Upper lobe of right lung (tissue), 1 donor: ENCODE data around the gene ZBTB7A. TPM values are rescaled to one million over a fixed set of nuclear protein-coding genes. Genes with fewer than 3 reads are reported as not detected.
"Not testable (repeated sequence)": the region's sequence is repeated elsewhere in the genome, so short reads cannot be mapped to it uniquely, and the experiment has no call there.

ENCODE experiments used
- ATAC-seq: fragments of 200-7000 bp; cut with Tn5 transposase; one replicate; pipeline ENCODE4 v1.9.1; 2020; ENCODE audit warnings: mild to moderate bottlenecking, moderate library complexity
- DNase-seq: peaks from one replicate; pipeline ENCODE4 v3.0.0-alpha.2; 2020
- H3K27ac ChIP-seq: fragments of 200-600 bp; one replicate; pipeline ENCODE4 v1.8.0; 2022
- H3K27me3 ChIP-seq: fragments of 200-600 bp; one replicate; pipeline ENCODE4 v1.8.0; 2022; ENCODE audit warnings: mild to moderate bottlenecking
- H3K36me3 ChIP-seq: fragments of 200-600 bp; one replicate; pipeline ENCODE4 v1.8.0; 2022
- H3K4me1 ChIP-seq: fragments of 200-600 bp; one replicate; pipeline ENCODE4 v1.8.0; 2022
- H3K4me3 ChIP-seq: fragments of 200-600 bp; one replicate; pipeline ENCODE4 v1.8.0; 2022; ENCODE audit warnings: mild to moderate bottlenecking
- H3K9me3 ChIP-seq: fragments of 200-600 bp; one replicate; pipeline ENCODE4 v1.8.0; 2022
- intact Hi-C: fragments of 100-400 bp; cut with DNase I; formaldehyde crosslinking; loops from one replicate; pipeline ENCODE4 v1.11.0; 2022
- total RNA-seq: library from RNA; stranded (reverse); fragmentation: NEBNext Ultra II Directional; extraction: Animal tissue kit (Norgen Biotek cat#: 25700); gene quantifications from one replicate; pipeline ENCODE4 v1.2.1, GENCODE V29; 2021
- TF ChIP-seq, protein P1 (sequence below): fragments of 200-600 bp; IDR thresholded peaks from one replicate; pipeline ENCODE4 v1.8.0; 2022; ENCODE audit warnings: antibody characterized with exemption
- donor health status: DM: no; HTN: yes; CAD: no; lungs with severe emphysema.

ZBTB7A gene
- total RNA-seq, 1 donor from 2014 or later: 54.3 TPM

DNA sequence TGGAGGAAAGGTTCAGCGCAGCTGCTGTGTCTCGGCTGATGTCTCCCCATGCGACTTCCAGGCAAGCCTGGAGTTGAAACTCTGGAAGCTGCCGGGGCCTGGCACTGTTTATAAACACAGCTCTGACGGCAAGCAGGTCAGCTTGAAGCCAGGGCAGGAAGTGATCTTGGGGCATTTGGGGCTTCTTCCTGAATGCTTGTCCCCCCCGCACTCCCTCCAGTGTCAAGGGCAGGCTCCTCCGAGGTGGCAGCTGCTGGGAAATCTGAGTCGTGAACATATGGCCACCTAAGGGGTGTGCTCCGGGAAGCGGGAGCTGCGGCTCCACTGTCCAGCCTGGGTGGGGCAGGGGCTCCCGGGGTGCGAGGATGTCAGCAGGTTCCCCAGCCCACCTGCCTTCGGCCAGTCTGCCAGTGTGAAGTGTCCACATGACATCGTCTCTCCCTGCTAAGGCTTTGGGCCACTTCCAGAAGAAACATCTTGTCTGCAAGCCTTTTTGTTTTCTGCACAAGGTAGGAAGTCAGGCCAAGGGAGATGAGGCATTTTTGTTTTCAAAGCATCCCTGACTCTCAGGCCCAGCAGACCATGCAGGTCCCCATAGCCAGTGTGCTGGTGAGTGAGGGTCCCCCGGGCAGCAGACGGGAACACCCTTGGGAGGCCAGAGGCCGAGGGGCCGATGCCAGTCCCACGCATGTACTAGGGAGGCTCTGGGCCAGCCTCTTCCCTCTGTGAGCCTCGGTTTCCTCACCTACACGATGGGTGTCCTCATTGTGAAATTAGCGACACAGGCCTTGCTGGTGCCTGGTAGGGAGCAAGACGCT lies 56.5 kb downstream of the ZBTB7A start:
- ATAC-seq (no peak), DNase-seq (no peak)
- intact Hi-C loops: no loop called here
- H3K4me1 ChIP-seq: peaks cover 39% of the 10 kb centered on the region
- no peaks in the 10 kb centered on the region for H3K27me3 ChIP-seq
- no peak overlapping the region for H3K4me3 ChIP-seq
- H3K36me3 ChIP-seq: peaks cover 19% of the 10 kb centered on the region
- no peaks in the 10 kb centered on the region for H3K9me3 ChIP-seq
- TF ChIP-seq, protein P1, sequence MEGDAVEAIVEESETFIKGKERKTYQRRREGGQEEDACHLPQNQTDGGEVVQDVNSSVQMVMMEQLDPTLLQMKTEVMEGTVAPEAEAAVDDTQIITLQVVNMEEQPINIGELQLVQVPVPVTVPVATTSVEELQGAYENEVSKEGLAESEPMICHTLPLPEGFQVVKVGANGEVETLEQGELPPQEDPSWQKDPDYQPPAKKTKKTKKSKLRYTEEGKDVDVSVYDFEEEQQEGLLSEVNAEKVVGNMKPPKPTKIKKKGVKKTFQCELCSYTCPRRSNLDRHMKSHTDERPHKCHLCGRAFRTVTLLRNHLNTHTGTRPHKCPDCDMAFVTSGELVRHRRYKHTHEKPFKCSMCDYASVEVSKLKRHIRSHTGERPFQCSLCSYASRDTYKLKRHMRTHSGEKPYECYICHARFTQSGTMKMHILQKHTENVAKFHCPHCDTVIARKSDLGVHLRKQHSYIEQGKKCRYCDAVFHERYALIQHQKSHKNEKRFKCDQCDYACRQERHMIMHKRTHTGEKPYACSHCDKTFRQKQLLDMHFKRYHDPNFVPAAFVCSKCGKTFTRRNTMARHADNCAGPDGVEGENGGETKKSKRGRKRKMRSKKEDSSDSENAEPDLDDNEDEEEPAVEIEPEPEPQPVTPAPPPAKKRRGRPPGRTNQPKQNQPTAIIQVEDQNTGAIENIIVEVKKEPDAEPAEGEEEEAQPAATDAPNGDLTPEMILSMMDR: no peak
- no peak overlapping the region for H3K27ac ChIP-seq

DNA sequence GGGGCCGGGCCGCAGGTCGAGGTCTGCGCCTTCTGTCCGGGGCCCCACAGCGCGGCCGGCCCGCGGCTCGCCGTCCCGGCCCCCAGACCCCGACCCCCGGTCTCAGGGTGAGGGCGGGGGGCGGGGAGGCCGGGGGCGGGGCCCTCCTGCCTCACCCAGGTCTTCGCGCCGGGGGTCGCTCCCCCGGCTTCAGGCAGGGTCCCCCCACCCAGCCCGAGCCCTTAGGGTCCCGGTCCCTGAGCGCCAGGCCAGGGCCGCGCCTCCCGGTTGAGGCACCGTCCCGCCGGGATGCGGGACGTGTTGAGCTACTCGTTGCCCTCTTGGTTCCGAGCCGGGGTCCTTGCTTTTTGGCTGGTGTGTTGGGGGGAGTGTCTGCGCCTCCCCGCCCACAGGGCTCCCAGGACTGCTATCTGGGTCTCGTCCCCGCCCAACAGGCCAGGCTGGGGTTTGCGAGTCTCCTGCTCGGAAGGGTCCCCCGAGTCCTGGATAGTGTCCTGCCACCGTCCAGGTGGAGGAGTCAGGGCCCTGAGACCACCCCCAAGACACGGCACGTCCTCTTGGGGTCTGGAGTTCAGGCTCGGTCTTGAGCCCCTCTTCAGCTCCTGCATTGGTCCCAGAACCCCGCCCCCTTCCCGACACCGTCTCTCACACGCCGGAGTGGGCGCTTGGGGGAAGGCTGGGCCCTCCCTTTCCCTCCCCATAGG lies 58.7 kb downstream of the ZBTB7A start:
- H3K27ac ChIP-seq: peak overlapping the region; percentile 81
- H3K4me1 ChIP-seq: peaks cover 33% of the 10 kb centered on the region
- H3K36me3 ChIP-seq: peaks cover 2% of the 10 kb centered on the region
- DNase-seq (peak; percentile 69), ATAC-seq (peak; percentile 1)
- peak overlapping the region; percentile 93 for H3K4me3 ChIP-seq
- no peaks in the 10 kb centered on the region for H3K27me3 ChIP-seq
- H3K9me3 ChIP-seq: no peaks in the 10 kb centered on the region
- TF ChIP-seq, protein P1: no peak
- intact Hi-C loops: no loop called here

DNA sequence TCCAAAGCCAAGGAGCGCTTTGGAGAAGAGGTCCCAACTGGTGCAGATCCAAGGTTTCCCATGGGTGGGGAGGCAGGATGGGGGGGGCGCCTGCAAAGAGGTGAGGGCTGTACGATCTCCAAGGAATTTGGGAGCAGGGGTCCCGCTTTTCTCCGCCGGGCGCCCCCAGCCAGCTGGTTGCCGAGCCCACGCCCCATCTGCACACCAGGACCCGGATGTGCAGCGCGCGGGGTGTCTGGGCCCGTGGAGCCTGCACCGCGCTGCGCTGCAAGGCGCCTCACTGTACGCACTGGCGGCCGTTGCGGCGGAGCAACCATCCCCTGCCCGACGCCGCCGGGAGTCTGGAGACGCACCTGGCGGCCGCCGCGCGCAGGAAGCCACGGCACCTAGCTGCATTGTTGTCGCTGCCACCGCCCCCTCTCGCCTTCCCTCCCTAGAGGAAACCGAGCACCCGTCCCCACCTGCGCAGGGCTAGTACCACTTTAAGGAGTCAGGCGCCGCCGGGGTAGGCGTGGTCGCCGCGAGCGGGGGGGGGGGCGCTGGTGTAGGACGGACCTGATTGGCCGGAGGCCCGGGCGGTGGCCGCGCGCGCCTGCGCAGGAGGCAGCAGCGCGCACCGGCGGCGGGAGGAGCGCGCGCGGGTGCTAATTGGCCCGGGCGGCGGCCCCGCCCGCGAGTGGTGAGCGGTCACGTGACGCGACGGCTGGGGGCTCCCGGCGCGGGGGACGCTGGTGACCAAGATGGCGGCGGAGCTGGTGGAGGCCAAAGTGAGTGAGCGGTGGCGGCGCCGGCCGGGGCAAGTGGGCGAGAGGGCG lies 59.5 kb downstream of the ZBTB7A start, which contains the start of gene PIAS4:
Gene PIAS4 (plus strand): TSS at position 716 of the 815 bp plus-strand sequence. CDS start 25 bp downstream, at position 741.
- peak; percentile 98 for DNase-seq
- Histone ChIP-seq H3K27ac (peak within 1 kb of the TSS; percentile 81), H3K9me3 (no peaks in the 10 kb centered on the region), H3K36me3 (no peaks in the 10 kb centered on the region), H3K27me3 (no peaks in the 10 kb centered on the region), H3K4me3 (peak within 1 kb of the TSS; percentile 93), H3K4me1 (peaks cover 33% of the 10 kb centered on the region)
- TF ChIP-seq, protein P1: no peak
- intact Hi-C loops: no loop called here
- ATAC-seq: peak; percentile 96

DNA sequence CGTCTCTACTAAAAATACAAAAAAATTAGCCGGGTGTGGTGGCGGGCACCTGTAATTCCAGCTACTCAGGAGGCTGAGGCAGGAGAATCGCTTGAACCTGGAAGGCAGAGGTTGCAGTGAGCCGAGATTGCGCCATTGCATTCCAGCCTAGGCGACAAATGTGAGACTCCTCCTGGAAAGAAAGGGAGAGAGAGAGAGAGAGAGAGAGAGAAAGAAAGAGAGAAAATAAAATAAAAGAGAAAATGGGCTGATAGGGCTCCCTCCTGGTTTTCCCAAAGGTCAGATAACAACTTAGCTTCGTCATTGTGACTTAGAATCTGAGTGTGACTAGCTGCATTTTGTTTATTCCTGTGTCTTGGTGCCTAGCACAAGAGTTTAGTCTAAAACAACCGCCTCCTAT lies 61.3 kb downstream of the ZBTB7A start:
- H3K36me3 ChIP-seq, H3K9me3 ChIP-seq, intact Hi-C loops, H3K27me3 ChIP-seq, H3K4me3 ChIP-seq, DNase-seq, H3K27ac ChIP-seq, ATAC-seq: not testable (repeated sequence)
- peaks cover 24% of the 10 kb centered on the region for H3K4me1 ChIP-seq

DNA sequence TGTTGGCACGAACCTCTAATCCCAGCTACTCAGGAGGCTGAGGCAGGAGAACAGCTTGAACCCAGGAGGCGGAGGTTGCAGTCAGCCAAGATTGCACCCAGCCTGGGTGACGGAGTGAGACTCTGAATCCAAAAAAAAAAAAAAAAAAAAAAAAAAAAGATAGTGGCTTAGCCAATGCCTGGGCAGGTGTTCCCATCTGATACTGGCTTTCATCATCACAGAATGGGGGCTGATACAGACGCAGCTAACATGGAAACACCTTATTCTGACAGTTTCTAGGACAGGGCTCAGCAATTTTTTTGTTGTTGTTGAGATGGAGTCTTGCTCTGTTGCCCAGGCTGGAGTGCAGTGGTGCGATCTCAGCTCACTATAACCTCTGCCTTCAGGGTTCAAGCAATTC lies 65.9 kb downstream of the ZBTB7A start:
- H3K4me3 ChIP-seq, ATAC-seq, H3K36me3 ChIP-seq, H3K9me3 ChIP-seq, H3K4me1 ChIP-seq, H3K27ac ChIP-seq, H3K27me3 ChIP-seq, DNase-seq, intact Hi-C loops: not testable (repeated sequence)

DNA sequence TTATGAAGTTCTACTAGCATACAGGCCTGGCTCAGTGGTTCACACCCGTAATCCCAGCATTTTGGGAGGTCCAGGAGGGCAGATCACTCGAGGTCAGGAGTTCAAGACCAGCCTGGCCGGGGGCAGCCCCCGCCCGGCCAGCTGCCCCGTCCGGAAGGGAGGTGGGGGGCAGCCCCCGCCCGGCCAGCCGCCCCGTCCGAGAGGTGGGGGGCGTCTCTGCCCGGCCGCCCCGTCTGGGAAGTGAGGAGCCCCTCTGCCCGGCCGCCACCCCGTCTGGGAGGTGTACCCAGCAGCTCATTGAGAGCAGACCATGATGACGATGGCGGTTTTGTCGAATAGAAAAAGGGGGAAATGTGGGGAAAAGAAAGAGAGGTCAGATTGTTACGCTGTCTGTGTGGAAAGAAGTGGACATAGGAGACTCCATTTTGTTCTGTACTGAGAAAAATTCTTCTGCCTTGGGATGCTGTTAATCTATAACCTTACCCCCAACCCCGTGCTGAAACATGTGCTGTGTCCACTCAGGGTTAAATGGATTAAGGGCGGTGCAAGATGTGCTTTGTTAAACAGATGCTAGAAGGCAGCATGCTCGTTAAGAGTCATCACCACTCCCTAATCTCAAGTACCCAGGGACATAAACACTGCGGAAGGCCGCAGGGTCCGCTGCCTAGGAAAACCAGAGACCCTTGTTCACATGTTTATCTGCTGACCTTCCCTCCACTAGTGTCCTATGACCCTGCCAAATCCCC lies 67.9 kb downstream of the ZBTB7A start:
- not testable (repeated sequence) for H3K4me1 ChIP-seq, DNase-seq

More for the DNA sequence above, 67.9 kb downstream of the ZBTB7A start:
- ATAC-seq, intact Hi-C loops, H3K9me3 ChIP-seq, H3K27me3 ChIP-seq, H3K36me3 ChIP-seq, H3K27ac ChIP-seq, H3K4me3 ChIP-seq: not testable (repeated sequence)
